IMR-90 (cell line): Measurements from ENCODE around the gene YBEY. TPM values are rescaled to one million over a fixed set of nuclear protein-coding genes. Genes with fewer than 3 reads are reported as not detected.

ENCODE experiments used
- ATAC-seq: fragments of 200-7000 bp; cut with Tn5 transposase; 2 replicates; pipeline ENCODE4 v1.9.1; 2020; ENCODE audit warnings: low read depth, mild to moderate bottlenecking, moderate library complexity
- BruUV-seq: library from RNA; stranded (reverse); fragments of 400-500 nt; replicated peaks from 2 replicates; lab custom pipeline; 2021; lab: Mats Ljungman, UMichigan
- CTCF ChIA-PET: fragments of 300-600 bp; formaldehyde crosslinking; extraction: SDS; loops from one replicate; lab custom pipeline; 2021; ENCODE audit warnings: antibody characterized with exemption; lab: Yijun Ruan, JAX
- POLR2A ChIA-PET: fragments of 300-600 bp; sonication (Branson Sonifier 250); formaldehyde crosslinking; loops from one replicate; lab custom pipeline; 2022; ENCODE audit warnings: antibody characterized with exemption; ENCODE audit not compliant: unreplicated experiment; lab: Charles Lee
- DNase-seq: peaks from one replicate; pipeline ENCODE4 v3.0.0; 2013
- H2AFZ ChIP-seq: replicated peaks from 2 replicates; pipeline ENCODE3; 2013; ENCODE audit warnings: low read length, mild to moderate bottlenecking; ENCODE audit not compliant: poor library complexity
- H2AK5ac ChIP-seq: 2 replicates; pipeline ENCODE4 v1.6.1; 2013; ENCODE audit warnings: low read depth, low read length, inconsistent platforms
- H2AK9ac ChIP-seq: replicated peaks from 2 replicates; pipeline ENCODE3; 2013; ENCODE audit warnings: mild to moderate bottlenecking, low read depth, low read length, moderate library complexity; ENCODE audit not compliant: poor library complexity
- H2BK120ac ChIP-seq: 2 replicates; pipeline ENCODE4 v1.6.1; 2013; ENCODE audit warnings: low read depth, low read length, inconsistent platforms
- H2BK15ac ChIP-seq: 3 replicates; pipeline ENCODE4 v1.6.1; 2013; ENCODE audit warnings: low read depth, low read length, inconsistent platforms
- H2BK20ac ChIP-seq: 2 replicates; pipeline ENCODE4 v1.6.1; 2013; ENCODE audit warnings: low read depth, mild to moderate bottlenecking, inconsistent platforms, low read length, moderate library complexity
- H2BK5ac ChIP-seq: 2 replicates; pipeline ENCODE4 v1.6.1; 2013; ENCODE audit warnings: mild to moderate bottlenecking, low read depth, low read length, inconsistent platforms; ENCODE audit not compliant: poor library complexity, severe bottlenecking
- H3K14ac ChIP-seq: replicated peaks from 2 replicates; pipeline ENCODE4 v1.6.1; 2013; ENCODE audit warnings: low read depth, low read length, inconsistent platforms
- H3K18ac ChIP-seq: 2 replicates; pipeline ENCODE4 v1.6.1; 2013; ENCODE audit warnings: low read depth, low read length, control low read depth
- H3K23ac ChIP-seq: 2 replicates; pipeline ENCODE4 v1.6.1; 2013; ENCODE audit warnings: low read depth, low read length, inconsistent platforms
- H3K27ac ChIP-seq: 2 replicates; pipeline ENCODE4 v1.5.1; 2013; ENCODE audit warnings: mild to moderate bottlenecking, control low read depth, low read length; ENCODE audit not compliant: insufficient read depth
- H3K27me3 ChIP-seq: 2 replicates; pipeline ENCODE4 v1.6.1; 2013; ENCODE audit warnings: low read length; ENCODE audit not compliant: control insufficient read depth, insufficient read depth
- H3K36me3 ChIP-seq: 2 replicates; pipeline ENCODE4 v1.6.1; 2013; ENCODE audit warnings: low read length, mixed read lengths; ENCODE audit not compliant: control insufficient read depth, insufficient read depth
- H3K4ac ChIP-seq: 2 replicates; pipeline ENCODE4 v1.6.1; 2013; ENCODE audit warnings: low read depth, low read length, inconsistent platforms
- H3K4me1 ChIP-seq: 2 replicates; pipeline ENCODE4 v1.6.1; 2013; ENCODE audit warnings: low read length, mixed read lengths; ENCODE audit not compliant: control insufficient read depth, insufficient read depth
- H3K4me2 ChIP-seq: 2 replicates; pipeline ENCODE4 v1.6.1; 2013; ENCODE audit warnings: low read depth, mild to moderate bottlenecking, control low read depth, low read length, moderate library complexity
- H3K4me3 ChIP-seq: 2 replicates; pipeline ENCODE4 v1.5.1; 2013; ENCODE audit warnings: low read depth, mild to moderate bottlenecking, control low read depth, low read length, moderate library complexity; ENCODE audit not compliant: insufficient read depth
- H3K56ac ChIP-seq: 2 replicates; pipeline ENCODE4 v1.6.1; 2013; ENCODE audit warnings: low read length, inconsistent platforms; ENCODE audit not compliant: insufficient read depth; ENCODE audit errors: extremely low read depth
- H3K79me1 ChIP-seq, 2 experiments: 2 replicates each; pipeline ENCODE4 v1.6.1; 2013; ENCODE audit warnings: low read length in 2 of 2, inconsistent platforms in 1 of 2, low read depth in 1 of 2
- H3K9ac ChIP-seq: 2 replicates; pipeline ENCODE4 v1.6.1; 2013; ENCODE audit warnings: low read depth, low read length, control low read depth
- H3K9me1 ChIP-seq: 2 replicates; pipeline ENCODE4 v1.6.1; 2013; ENCODE audit warnings: low read length, inconsistent platforms; ENCODE audit not compliant: insufficient read depth
- H3K9me3 ChIP-seq: 2 replicates; pipeline ENCODE4 v1.6.1; 2013; ENCODE audit warnings: low read length; ENCODE audit not compliant: control insufficient read depth, insufficient read depth
- H4K20me1 ChIP-seq: 2 replicates; pipeline ENCODE4 v1.6.1; 2013; ENCODE audit warnings: low read length, inconsistent platforms; ENCODE audit not compliant: insufficient read depth
- H4K5ac ChIP-seq: 2 replicates; pipeline ENCODE4 v1.6.1; 2013; ENCODE audit warnings: mild to moderate bottlenecking, low read depth, low read length, control low read depth
- H4K8ac ChIP-seq, 2 experiments: 2 replicates each; pipeline ENCODE4 v1.6.1; 2013; ENCODE audit warnings: low read depth in 2 of 2, low read length in 2 of 2, control low read depth in 1 of 2, inconsistent platforms in 1 of 2
- H4K91ac ChIP-seq: 2 replicates; pipeline ENCODE4 v1.6.1; 2013; ENCODE audit warnings: low read depth, low read length, inconsistent platforms; ENCODE audit not compliant: insufficient read depth
- MAFK ChIP-seq: IDR thresholded peaks from 2 replicates; pipeline ENCODE4 v1.6.1; 2012; ENCODE audit warnings: low read depth, low read length, improper control_type of control experiment
- WGBS, 2 experiments: methylation state at CpG; one replicate each; pipeline versions ENCODE4 v1.1.5 to v1.1.7; 2013; ENCODE audit warnings: missing lambda C conversion rate in 2 of 2; ENCODE audit not compliant: insufficient read length in 1 of 2; ENCODE audit errors: extremely low coverage in 2 of 2; 5-methylcytosine and 5-hydroxymethylcytosine counted together
- dilution Hi-C: fragments of 300-500 bp; cut with HindIII; formaldehyde crosslinking; loops from one replicate; pipeline ENCODE4 v1.14.3; 2018; ENCODE audit warnings: low sequenced_read_pairs; ENCODE audit not compliant: unreplicated experiment
- in situ Hi-C: fragments of 300-500 bp; cut with MboI; formaldehyde crosslinking; loops from 3 replicates; pipeline ENCODE4 v1.14.3; 2019; ENCODE audit warnings: low sequenced_read_pairs, inconsistent platforms, mixed read lengths
- intact Hi-C: fragments of 100-400 bp; cut with micrococcal nuclease; formaldehyde crosslinking; loops from 2 replicates; pipeline ENCODE4 v1.10.0; 2022
- polyA plus RNA-seq, 3 experiments: library from polyadenylated mRNA; depleted of rRNA; stranded (reverse); fragments of >200 nt; gene quantifications; 2 replicates each; pipeline ENCODE4 v1.2.3, GENCODE V29; 2012; ENCODE audit warnings: low replicate concordance in 1 of 3
- total RNA-seq: library from RNA; depleted of rRNA; stranded (reverse); fragments of >200 nt; gene quantifications from 2 replicates; pipeline ENCODE4 v1.2.3, GENCODE V29; 2012

Gene YBEY
- total and polyA plus RNA-seq, 2 of the 4 experiments (the other 2 are of a cell fraction) = 5.9 to 26.2 TPM

- Histone ChIP-seq H3K36me3 (peaks cover 9% of the 10 kb centered on the region), H3K9me3 (no peaks in the 10 kb centered on the region), H3K4ac (no peak overlapping the region), H3K27me3 (no peaks in the 10 kb centered on the region), H3K9ac (no peak overlapping the region), H3K27ac (no peak overlapping the region), H4K20me1 (no peaks in the 10 kb centered on the region; the same call in 1 of the 2 replicates), H3K9me1 (no peaks in the 10 kb centered on the region; the same call in 1 of the 2 replicates), H2AFZ (no peak overlapping the region), H2BK20ac (no peak overlapping the region), H3K56ac (no peak overlapping the region), H3K18ac (no peak overlapping the region), H2BK5ac (no peak overlapping the region), H3K79me1 (peaks cover 0 to 5% of the 10 kb centered on the region in 2 experiments; a peak in 1 of 4 replicates), H3K4me3 (no peak overlapping the region), H3K14ac (no peak overlapping the region), H4K8ac (no peak overlapping the region), H4K91ac (no peak overlapping the region), H4K5ac (no peak overlapping the region), H3K4me2 (no peak overlapping the region), H3K23ac (no peak overlapping the region), H2BK120ac (no peak overlapping the region), H2AK9ac (no peak overlapping the region), H2AK5ac (no peak overlapping the region), H3K4me1 (no peaks in the 10 kb centered on the region), H2BK15ac (no peak overlapping the region)
- in situ Hi-C loops (no loop called here), dilution Hi-C loops (no loop called here), intact Hi-C loops (no loop called here)
- ATAC-seq (no peak), DNase-seq (no peak)
- ChIA-PET CTCF (no interaction called here), POLR2A (no interaction called here)
- no peak for TF ChIP-seq MAFK
- 97% methylated on average over 6 of the region's 14 CpGs; no CpG with 5 or more reads in 1 of the 2 experiments for WGBS, 2 experiments
- BruUV-seq = no TSS peak
These were observed 15.6 kb downstream of the YBEY start for GRCh38 chr21:46301759-46302158.
